Head of caudate nucleus (tissue), 42 donors: ENCODE results near the gene TMPRSS3.

Source experiments
- DNase-seq, 42 donors: peaks; one replicate each; pipeline versions ENCODE4 v3.0.0 to v3.0.0-alpha.2; 2020 to 2021; ENCODE audit warnings: mixed read lengths in 7 of 42
- intact Hi-C: fragments of 100-400 bp; cut with DNase I; formaldehyde crosslinking; loops from one replicate; pipeline ENCODE4 v1.15.0; 2022

TMPRSS3 gene

DNA sequence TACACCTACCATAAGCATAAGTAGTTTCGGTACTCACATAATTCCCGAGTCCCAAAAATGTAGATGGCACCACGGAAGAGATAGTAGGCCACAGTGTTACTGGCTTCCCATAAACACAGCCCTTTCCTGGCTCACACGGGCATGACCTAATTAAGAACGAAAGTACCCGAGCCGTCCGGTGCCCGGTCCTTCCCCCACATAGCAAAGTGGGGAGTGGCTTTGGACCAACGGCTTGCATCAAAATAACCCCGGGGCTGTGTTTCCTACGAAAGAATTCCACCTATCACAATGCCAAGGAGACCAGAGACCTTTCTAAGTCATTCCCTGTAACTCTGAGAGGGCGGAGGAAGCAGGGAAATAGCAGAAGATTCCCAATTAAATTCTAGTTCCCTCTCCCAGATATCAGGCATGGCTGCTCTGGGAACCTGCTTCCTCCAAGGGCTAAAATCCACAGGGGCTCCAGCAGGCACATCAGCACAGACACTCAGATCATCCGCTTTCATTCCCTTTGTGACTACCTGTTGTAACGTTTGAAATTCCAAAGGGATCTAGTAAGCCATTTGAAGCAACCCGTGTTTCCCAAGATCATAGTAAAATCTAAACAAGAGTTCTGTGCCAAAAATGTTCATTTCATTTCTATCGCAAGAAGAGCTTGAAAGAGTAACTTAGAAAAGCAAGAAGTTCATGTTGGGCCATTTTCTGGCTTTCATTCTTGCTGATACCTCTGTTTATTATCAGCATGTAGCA, at the start of gene TMPRSS3:
TSS of gene TMPRSS3 (minus strand) at position 148 of the 747 bp plus-strand sequence. CDS start 635 bp downstream, outside the sequence.
- intact Hi-C loops: no loop called here

GRCh38 chr21:42445311-42445710, 49.5 kb upstream of the TMPRSS3 start:
- intact Hi-C loops: loop anchor here (5.0 kb wide), 1 partner anchor 298 kb away; no protein-coding TSS in a partner anchor
- DNase-seq: no peak

More for the DNA sequence above, at the start of gene TMPRSS3:
- peak in 5 of 42 donors; percentile 8 to 51 (median 24) for DNase-seq

DNA sequence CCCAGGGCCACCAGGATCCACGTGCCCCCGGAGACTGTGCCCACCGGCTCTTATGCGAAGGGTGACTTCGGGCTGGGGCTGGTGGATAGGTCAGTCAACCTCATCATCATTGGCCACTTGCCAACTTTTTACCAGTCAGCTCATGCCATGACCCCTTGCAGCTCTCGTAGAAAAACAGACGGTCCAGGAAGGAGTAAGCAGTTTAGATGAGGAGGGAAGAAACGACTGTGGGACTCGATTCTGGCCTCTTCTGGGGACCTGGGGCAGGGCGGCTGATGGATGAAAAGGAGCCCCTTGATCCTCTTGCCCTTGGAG, 48.9 kb upstream of the TMPRSS3 start:
- no peak for DNase-seq
- intact Hi-C loops: loop anchor here (5.0 kb wide), 1 partner anchor 297 kb away; no protein-coding TSS in a partner anchor

GRCh38 chr21:42443876-42444744, 48.3 kb upstream of the TMPRSS3 start:
- intact Hi-C loops: no loop called here
- no peak for DNase-seq

DNA sequence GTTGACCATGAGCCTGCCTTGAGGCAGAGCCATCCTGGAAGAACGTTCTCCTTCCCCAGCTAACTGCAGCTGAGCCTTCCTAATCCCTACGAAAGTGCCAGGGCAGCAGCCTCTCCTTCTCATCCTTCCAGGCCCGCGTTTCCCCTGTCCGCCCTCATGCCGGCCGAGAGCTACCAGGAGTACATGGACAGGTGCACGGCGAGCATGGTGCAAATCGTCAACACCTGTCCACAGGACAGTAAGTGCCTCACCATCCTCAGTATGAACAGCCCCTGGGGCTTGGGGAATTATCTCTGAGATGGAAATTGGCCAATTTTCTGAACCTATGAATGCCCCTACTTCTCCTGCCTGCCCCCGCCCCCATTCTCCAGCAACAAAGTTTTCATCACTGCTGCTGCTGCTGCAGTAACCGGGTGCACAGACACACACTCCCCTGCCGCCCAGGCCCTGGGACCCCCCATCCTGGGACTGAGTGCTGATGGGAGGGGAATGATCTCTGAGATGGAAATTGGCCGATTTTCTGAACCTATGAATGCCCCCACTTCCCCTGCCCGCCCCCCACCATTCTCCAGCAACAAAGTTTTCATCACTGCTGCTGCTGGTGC, 47.4 kb upstream of the TMPRSS3 start:
- intact Hi-C loops: no loop called here
- no peak for DNase-seq

DNA sequence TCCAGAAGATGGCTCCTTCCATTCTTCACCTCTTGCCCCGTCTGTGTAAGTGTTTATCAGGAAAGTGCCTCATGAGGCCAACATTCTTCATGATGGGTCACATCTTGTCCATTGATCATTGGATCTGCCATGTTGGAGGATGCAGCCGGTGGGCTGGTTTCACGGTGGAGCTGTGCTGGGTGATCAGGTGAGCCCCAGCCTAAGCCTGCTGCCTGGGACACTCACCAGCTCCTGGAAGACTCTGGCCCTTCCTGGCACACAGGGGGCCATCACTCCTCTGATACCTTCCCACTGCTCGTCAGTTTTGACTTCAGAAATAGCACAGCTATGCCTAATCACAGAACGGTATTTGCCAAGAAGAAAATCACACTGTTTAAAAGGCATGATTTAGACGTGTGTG, 46.1 kb upstream of the TMPRSS3 start:
- intact Hi-C loops: no loop called here
- DNase-seq: no peak

DNA sequence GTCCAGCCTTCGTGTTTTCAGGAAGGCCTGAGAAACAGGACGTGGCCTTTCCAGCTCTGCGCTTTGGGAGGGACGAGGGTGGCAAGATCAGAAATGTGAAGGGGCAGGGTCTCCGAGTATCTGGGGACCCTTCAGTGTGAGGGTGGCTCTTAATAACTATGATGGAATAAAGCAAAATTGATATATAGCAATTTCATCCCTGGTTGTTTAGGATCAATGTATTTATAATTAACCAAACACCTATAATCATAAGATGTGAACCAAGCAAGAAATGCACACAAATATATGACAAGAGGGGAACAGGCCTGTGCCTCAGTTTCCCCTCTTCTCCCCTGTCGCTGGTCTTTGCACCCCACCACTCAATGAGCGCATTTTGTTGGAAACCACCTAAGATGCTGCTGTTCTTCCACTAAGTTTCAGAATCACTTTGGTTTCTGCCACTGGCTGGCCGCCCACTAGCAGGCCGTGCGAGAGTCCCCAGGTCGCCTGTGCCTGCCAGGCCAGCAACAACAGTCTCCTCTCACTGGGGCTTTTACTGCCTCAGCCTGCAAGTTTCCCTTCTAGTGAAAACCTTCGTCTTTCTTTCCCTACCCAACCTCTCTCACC, 44.4 kb upstream of the TMPRSS3 start:
- peak in 2 of 42 donors; percentile 15 to 49 for DNase-seq
- intact Hi-C loops: no loop called here

DNA sequence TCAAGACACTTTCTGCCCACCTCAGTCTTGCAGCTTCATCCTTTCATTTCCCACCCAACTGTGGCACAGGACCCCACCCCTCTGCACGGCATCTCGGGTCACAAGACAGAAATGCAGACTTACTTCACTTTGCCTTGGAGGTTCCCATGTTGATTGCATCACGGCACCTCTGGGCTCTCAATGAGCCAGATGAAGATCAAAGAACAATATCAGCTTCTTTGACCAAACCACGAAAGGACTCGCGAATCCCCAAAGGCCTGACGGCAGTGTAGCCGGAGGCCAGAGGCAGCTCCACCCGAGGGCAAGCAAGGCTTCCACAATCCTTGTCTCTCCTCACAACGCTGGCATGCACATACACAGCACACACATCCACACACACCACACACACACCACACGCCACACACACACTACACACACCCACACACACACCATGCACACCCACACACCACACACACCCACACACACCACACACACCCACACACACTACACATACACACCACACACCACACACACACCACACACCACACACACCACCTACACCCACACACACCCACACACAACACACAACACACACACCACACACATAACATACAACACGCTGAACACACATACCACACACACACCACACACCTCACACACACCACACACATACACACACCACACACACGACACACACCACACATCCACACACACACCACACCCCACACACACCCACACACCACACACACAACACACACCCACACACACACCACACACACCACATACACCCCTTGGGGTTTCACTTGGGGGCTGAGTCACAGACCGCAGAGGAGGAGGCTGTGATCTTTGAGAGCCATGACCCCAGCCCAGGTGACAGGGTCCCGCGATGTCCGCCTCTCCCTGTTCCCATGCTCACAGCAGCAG, 43.7 kb upstream of the TMPRSS3 start:
- no peak for DNase-seq
- intact Hi-C loops: no loop called here

DNA sequence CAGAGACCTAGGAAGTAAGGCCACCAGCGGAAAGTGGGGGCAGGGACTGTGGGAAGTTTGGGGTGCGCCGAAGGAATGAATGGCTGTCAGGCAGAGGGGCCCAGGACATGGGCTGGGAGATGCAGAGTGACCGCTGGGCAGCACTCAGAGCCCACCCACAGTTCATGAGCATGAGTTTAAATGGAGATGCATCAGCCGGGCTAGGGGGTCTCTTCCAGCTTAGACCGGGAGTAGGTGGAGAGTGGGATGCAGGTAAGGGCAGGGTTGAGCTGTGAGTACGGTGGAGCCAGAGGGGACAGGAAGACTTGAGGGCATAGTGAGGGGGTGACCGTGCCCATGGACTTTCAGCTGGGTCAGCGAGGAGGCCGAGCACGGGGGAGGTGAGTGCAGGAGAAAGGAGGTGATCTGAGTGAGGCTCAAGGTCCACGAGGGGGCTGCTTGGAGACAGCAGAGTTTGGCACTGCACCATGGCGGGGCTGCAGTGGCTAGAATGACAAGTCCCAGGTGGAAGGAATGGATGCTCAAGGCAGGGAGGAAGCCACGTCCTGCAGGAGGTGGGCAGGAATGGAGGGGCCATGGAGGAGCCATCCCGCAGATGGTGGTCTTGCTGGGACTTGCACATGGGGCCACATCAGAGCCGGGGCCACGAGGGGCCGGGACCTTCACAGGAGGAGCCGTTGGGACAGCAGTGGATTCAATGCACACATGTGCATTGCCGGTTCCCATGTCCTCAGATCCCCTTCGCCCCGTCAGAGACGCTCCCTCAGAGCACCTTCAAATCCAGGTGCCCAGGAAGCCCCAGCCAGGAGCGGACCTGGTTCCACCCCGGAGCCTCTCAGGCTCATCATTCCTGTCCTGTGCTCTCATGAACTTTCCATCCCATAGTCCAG, 42.7 kb upstream of the TMPRSS3 start:
- intact Hi-C loops: no loop called here

GRCh38 chr21:42437786-42438185, 41.9 kb upstream of the TMPRSS3 start:
- DNase-seq: no peak
- intact Hi-C loops: no loop called here

More for the DNA sequence above, 42.7 kb upstream of the TMPRSS3 start:
- DNase-seq: no peak

GRCh38 chr21:42436914-42437313, 41.1 kb upstream of the TMPRSS3 start:
- no peak for DNase-seq
- intact Hi-C loops: no loop called here

DNA sequence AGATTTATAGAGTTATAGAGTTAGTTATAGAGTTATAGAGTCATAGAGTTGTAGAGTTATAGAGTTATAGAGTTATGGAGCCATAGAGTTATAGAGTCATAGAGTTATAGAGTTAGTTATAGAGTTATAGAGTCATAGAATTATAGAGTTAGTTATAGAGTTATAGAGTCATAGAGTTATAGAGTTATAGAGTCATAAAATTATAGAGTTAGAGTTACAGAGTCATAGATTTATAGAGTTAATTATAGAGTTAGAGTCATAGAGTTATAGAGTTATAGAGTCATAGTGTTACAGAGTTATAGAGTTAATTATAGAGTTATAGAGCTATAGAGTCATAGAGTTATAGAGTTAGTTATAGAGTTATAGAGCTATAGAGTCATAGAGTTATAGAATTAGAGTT, 40.0 kb upstream of the TMPRSS3 start:
- no peak for DNase-seq
- intact Hi-C loops: no loop called here

DNA sequence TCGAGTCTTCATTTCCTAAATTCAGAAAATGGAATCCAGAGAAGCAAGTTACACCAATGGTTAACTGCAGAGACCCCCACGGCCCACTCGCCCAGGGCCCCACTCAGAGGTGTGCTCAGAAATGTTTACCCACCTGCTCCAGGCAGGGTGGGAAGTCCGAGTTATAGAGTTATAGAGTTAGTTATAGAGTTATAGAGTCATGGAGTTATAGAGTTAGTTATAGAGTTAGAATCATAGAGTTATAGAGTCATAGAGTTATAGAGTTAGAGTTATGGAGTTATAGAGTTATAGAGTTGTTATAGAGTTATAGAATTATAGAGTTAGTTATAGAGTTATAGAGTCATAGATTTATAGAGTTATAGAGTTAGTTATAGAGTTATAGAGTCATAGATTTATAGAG, 39.5 kb upstream of the TMPRSS3 start:
- DNase-seq: no peak
- intact Hi-C loops: no loop called here

DNA sequence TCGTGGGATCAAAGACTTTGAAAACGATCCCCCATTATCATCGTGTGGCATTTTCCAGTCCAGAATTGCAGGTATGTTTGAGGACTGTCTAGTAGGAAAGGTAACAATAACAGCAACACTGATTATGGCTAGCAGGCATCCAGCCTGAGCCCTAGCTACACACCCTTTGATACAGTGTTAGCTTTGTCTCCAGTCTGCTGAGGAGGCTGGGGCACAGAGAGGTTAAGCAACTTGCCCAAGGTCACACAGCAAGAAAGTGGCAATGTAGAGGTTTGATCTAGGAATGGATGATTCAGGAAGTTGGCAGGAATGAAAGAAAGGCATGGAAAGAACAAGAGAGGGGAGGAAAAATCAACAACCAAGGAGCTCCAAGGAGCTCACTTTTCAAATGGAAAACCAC, 39.0 kb upstream of the TMPRSS3 start:
- DNase-seq: no peak
- intact Hi-C loops: no loop called here

DNA sequence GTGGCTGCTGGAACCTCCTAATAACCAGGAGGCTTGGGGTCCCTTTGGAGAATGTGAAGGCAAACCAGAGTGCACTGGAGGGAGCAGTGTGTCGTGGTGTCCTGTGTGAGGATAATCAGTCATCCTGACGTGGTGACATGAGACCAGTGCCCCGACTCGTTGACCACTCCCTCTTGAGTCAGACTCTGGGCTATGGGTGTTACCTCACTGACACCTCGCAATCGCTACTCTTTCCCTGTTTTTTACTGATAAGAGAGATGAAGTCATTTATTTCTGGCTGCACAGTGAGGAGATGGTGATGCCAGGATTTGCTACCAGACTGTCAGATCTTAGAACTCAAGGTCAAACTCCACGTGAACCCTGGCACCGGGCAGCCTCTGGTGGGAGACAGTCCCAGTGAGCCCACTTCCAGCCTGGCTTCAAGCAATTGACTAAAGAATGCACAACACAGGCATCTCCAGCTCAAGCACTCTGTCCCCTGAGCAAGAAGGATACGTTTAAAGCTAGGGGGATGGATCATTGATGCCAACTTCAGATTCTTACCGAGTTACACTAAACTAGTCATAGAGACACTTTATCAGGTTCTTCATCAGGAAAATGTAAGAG, 38.2 kb upstream of the TMPRSS3 start:
- DNase-seq: no peak
- intact Hi-C loops: no loop called here

GRCh38 chr21:42432695-42433094, 36.8 kb upstream of the TMPRSS3 start:
- no peak for DNase-seq
- intact Hi-C loops: no loop called here

DNA sequence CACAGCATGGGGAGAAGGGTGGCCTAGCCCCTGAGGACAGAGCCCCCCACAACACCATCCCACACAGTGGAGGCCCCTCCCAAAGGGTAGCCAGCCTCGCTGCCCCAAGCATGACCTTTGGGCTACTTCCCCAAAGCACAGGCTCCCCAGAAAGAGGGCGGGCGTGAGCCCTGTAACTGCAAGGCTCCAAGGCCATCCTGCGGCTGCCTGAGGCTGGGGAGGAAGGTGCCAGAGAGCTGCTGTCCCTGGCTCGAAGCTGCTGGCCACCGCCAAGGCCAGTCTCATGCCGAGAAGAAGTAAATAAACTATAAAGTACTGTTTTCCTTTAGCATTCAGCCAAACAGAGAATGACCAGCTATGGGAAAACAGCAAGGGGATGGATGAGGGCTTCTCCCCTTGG, 35.3 kb upstream of the TMPRSS3 start:
- no peak for DNase-seq
- intact Hi-C loops: no loop called here
